WTC11 (cell line): ENCODE data around the gene KCNIP3. TPM values are rescaled to one million over a fixed set of nuclear protein-coding genes. Genes with fewer than 3 reads are reported as not detected.

Source experiments
- ATAC-seq: fragments of 200-7000 bp; cut with Tn5 transposase; 2 replicates; pipeline ENCODE4 v1.10.0; 2021; ENCODE audit warnings: mild to moderate bottlenecking, moderate library complexity
- CTCF ChIA-PET: fragments of 300-600 bp; sonication (Branson Sonifier 250); formaldehyde crosslinking; loops from one replicate; lab custom pipeline; 2021; ENCODE audit warnings: antibody characterized with exemption; lab: Charles Lee
- POLR2A ChIA-PET: fragments of 350-600 bp; sonication (Branson Sonifier 250); formaldehyde crosslinking; loops from one replicate; lab custom pipeline; 2021; ENCODE audit warnings: antibody characterized with exemption; lab: Charles Lee
- DNase-seq: peaks from one replicate; pipeline ENCODE4 v3.0.0; 2021; ENCODE audit warnings: low spot score
- H3K27ac Mint-ChIP-seq: 2 replicates; pipeline ENCODE4 v1.8.0; 2021; ENCODE audit warnings: mixed read lengths
- H3K27me3 Mint-ChIP-seq: 2 replicates; pipeline ENCODE4 v1.8.0; 2021; ENCODE audit warnings: low read depth, mild to moderate bottlenecking, moderate library complexity, mixed read lengths
- H3K36me3 Mint-ChIP-seq: 2 replicates; pipeline ENCODE4 v1.8.0; 2021; ENCODE audit warnings: mixed read lengths
- H3K4me1 Mint-ChIP-seq: 2 replicates; pipeline ENCODE4 v1.8.0; 2022; ENCODE audit warnings: mixed read lengths
- H3K4me3 Mint-ChIP-seq: 2 replicates; pipeline ENCODE4 v1.8.0; 2021; ENCODE audit warnings: mild to moderate bottlenecking, moderate library complexity, mixed read lengths
- H3K9me3 Mint-ChIP-seq: 2 replicates; pipeline ENCODE4 v1.8.0; 2021; ENCODE audit warnings: mixed read lengths
- ATF1 ChIP-seq: sonication (generic); formaldehyde crosslinking; IDR thresholded peaks from 2 replicates; pipeline ENCODE4 v1.8.1; 2023; ENCODE audit warnings: mild to moderate bottlenecking, moderate library complexity, missing genetic modification reagents
- CTCF ChIP-seq: fragments of 200-600 bp; IDR thresholded peaks from 2 replicates; pipeline ENCODE4 v1.8.0; 2022; ENCODE audit warnings: antibody characterized with exemption
- FOXK1 ChIP-seq: sonication (generic); formaldehyde crosslinking; IDR thresholded peaks from 2 replicates; pipeline ENCODE4 v1.8.0; 2022; ENCODE audit warnings: mild to moderate bottlenecking, moderate library complexity, missing genetic modification reagents
- IRF1 ChIP-seq: sonication (generic); formaldehyde crosslinking; IDR thresholded peaks from 2 replicates; pipeline ENCODE4 v1.8.0; 2023; ENCODE audit warnings: missing genetic modification reagents
- JAZF1 ChIP-seq: fragments of 250-450 bp; sonication (Bioruptor Pico); IDR thresholded peaks from 2 replicates; pipeline ENCODE4 v1.9.0; 2021; ENCODE audit warnings: moderate library complexity, mild to moderate bottlenecking, inconsistent platforms
- JUN ChIP-seq: sonication (generic); formaldehyde crosslinking; IDR thresholded peaks from 2 replicates; pipeline ENCODE4 v1.8.0; 2023; ENCODE audit warnings: mild to moderate bottlenecking, missing genetic modification reagents
- KAT7 ChIP-seq: sonication (generic); formaldehyde crosslinking; IDR thresholded peaks from 2 replicates; pipeline ENCODE4 v1.8.1; 2023; ENCODE audit warnings: missing genetic modification reagents, mild to moderate bottlenecking, borderline replicate concordance
- MYBL2 ChIP-seq: sonication (generic); formaldehyde crosslinking; IDR thresholded peaks from 2 replicates; pipeline ENCODE4 v1.8.1; 2023; ENCODE audit warnings: mild to moderate bottlenecking, moderate library complexity, missing genetic modification reagents
- NFATC4 ChIP-seq: fragments of 250-450 bp; sonication (Bioruptor Pico); IDR thresholded peaks from 2 replicates; pipeline ENCODE4 v1.9.0; 2021; ENCODE audit warnings: mild to moderate bottlenecking
- NFE2L1 ChIP-seq: sonication (generic); formaldehyde crosslinking; IDR thresholded peaks from 2 replicates; pipeline ENCODE4 v1.8.1; 2023; ENCODE audit warnings: missing genetic modification reagents
- NR3C1 ChIP-seq: sonication (generic); formaldehyde crosslinking; conservative IDR thresholded peaks from 2 replicates; pipeline ENCODE4 v1.8.1; 2023; ENCODE audit warnings: low read depth, mild to moderate bottlenecking, missing genetic modification reagents
- PRDM15 ChIP-seq: sonication (generic); formaldehyde crosslinking; IDR thresholded peaks from 2 replicates; pipeline ENCODE4 v1.8.0; 2022; ENCODE audit warnings: missing genetic modification reagents
- RORB ChIP-seq: fragments of 250-450 bp; sonication (Bioruptor Pico); IDR thresholded peaks from 2 replicates; pipeline ENCODE4 v1.9.0; 2021; ENCODE audit warnings: mild to moderate bottlenecking
- SP1 ChIP-seq: sonication (generic); formaldehyde crosslinking; conservative IDR thresholded peaks from 2 replicates; pipeline ENCODE4 v1.8.1; 2022; ENCODE audit warnings: missing genetic modification reagents
- TEAD1 ChIP-seq: sonication (generic); formaldehyde crosslinking; IDR thresholded peaks from 2 replicates; pipeline ENCODE4 v1.8.0; 2022; ENCODE audit warnings: mild to moderate bottlenecking, missing genetic modification reagents
- ZNF121 ChIP-seq: sonication (generic); formaldehyde crosslinking; IDR thresholded peaks from 2 replicates; pipeline ENCODE4 v1.8.0; 2023; ENCODE audit warnings: missing genetic modification reagents
- ZNF512 ChIP-seq: sonication (generic); formaldehyde crosslinking; IDR thresholded peaks from 2 replicates; pipeline ENCODE4 v1.8.1; 2022; ENCODE audit warnings: missing genetic modification reagents, borderline replicate concordance
- total RNA-seq: library from RNA; stranded (reverse); gene quantifications from 3 replicates; pipeline ENCODE4 v1.2.3, GENCODE V29; 2021

The KCNIP3 gene
- total RNA-seq, 1 experiment from 2014 or later, result 2.1 TPM

GRCh38 chr2:95313296-95314131, 16.4 kb downstream of the KCNIP3 start (continued):
- TF ChIP-seq ZNF512 (CRISPR knock-in tag) (no peak), ZNF121 (no peak), TEAD1 (CRISPR knock-in tag) (no peak), NFATC4 (CRISPR knock-in tag) (no peak), MYBL2 (CRISPR knock-in tag) (no peak), FOXK1 (CRISPR knock-in tag) (no peak), NFE2L1 (CRISPR knock-in tag) (no peak), PRDM15 (no peak), JAZF1 (no peak)

GRCh38 chr2:95314598-95314963, 17.4 kb downstream of the KCNIP3 start:
- H3K4me3 Mint-ChIP-seq, result no peak overlapping the region
- no peaks in the 10 kb centered on the region for H3K27me3 Mint-ChIP-seq
- no peak for DNase-seq
- no peaks in the 10 kb centered on the region for H3K36me3 Mint-ChIP-seq
- ChIA-PET CTCF (interaction anchor here (0.8 to 5.8 kb wide), 10 partner anchors 9 to 83 kb away, joined by 3 to 107 read pairs (median 5); no protein-coding TSS in a partner anchor), POLR2A (no interaction called here)
- peaks cover 3% of the 10 kb centered on the region for H3K4me1 Mint-ChIP-seq
- no peak overlapping the region for H3K27ac Mint-ChIP-seq
- no peak for TF ChIP-seq IRF1
- no peak for TF ChIP-seq FOXK1 (CRISPR knock-in tag)
- no peak for TF ChIP-seq RORB (CRISPR knock-in tag)
- TF ChIP-seq ZNF512 (CRISPR knock-in tag), result no peak
- no peak for TF ChIP-seq NR3C1 (CRISPR knock-in tag)
- TF ChIP-seq TEAD1 (CRISPR knock-in tag), result no peak
- TF ChIP-seq KAT7 (CRISPR knock-in tag), result no peak
- TF ChIP-seq ATF1 (CRISPR knock-in tag), result no peak
- TF ChIP-seq, all 79 proteins: peak for 0
- ATAC-seq, result no peak
- H3K9me3 Mint-ChIP-seq, result no peaks in the 10 kb centered on the region

GRCh38 chr2:95314964-95315611, 17.9 kb downstream of the KCNIP3 start:
- ChIA-PET POLR2A (no interaction called here), CTCF (interaction anchor here (0.6 to 5.8 kb wide), 15 partner anchors 8 to 83 kb away, joined by 3 to 107 read pairs (median 5); partner anchors contain the start of gene PROM2)
- DNase-seq (peak; percentile 71), ATAC-seq (peak; percentile 84)
- Mint-ChIP-seq H3K4me1 (peaks cover 3% of the 10 kb centered on the region), H3K9me3 (no peaks in the 10 kb centered on the region), H3K4me3 (no peak overlapping the region), H3K27me3 (no peaks in the 10 kb centered on the region), H3K36me3 (no peaks in the 10 kb centered on the region), H3K27ac (peak overlapping the region; percentile 61; the same call in 1 of the 2 replicates)
- TF ChIP-seq JUN (CRISPR knock-in tag) (no peak), MYBL2 (CRISPR knock-in tag) (no peak), SP1 (no peak), CTCF (peak; percentile 68)
